GM10266 (cell line): ENCODE measurements around the gene PDXK.

Experiments used
- DNase-seq: peaks from one replicate; pipeline ENCODE4 v3.0.0; 2012; ENCODE audit errors: extremely low spot score
- TF ChIP-seq, protein P1 (sequence below): IDR thresholded peaks from 2 replicates; pipeline ENCODE4 v1.5.1; 2012; ENCODE audit warnings: mild to moderate bottlenecking, low read depth; ENCODE audit not compliant: control insufficient read depth, insufficient read depth; ENCODE audit errors: missing control alignments

PDXK gene

DNA sequence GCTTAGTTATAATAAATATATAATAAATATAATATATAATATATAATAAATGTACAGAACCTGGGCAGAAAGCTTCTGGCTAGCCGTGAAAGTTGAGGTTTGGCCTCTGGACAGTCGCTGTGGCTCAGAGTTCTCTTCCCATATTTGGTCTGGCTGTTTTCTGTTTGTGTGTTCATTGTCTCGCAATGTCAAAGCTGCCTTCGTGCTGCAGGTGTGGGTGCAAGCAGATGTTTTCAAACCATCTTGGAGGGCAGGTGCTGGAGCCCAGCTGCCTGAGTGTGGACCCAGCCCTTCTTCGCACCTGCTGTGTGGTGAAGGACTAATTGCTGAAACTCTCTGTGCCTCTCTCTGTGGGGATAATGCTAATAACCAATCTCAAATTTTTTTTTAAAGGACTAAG is 60.7 kb downstream of the PDXK start:
- TF ChIP-seq, protein P1, sequence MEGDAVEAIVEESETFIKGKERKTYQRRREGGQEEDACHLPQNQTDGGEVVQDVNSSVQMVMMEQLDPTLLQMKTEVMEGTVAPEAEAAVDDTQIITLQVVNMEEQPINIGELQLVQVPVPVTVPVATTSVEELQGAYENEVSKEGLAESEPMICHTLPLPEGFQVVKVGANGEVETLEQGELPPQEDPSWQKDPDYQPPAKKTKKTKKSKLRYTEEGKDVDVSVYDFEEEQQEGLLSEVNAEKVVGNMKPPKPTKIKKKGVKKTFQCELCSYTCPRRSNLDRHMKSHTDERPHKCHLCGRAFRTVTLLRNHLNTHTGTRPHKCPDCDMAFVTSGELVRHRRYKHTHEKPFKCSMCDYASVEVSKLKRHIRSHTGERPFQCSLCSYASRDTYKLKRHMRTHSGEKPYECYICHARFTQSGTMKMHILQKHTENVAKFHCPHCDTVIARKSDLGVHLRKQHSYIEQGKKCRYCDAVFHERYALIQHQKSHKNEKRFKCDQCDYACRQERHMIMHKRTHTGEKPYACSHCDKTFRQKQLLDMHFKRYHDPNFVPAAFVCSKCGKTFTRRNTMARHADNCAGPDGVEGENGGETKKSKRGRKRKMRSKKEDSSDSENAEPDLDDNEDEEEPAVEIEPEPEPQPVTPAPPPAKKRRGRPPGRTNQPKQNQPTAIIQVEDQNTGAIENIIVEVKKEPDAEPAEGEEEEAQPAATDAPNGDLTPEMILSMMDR = no peak
- DNase-seq = no peak

DNA sequence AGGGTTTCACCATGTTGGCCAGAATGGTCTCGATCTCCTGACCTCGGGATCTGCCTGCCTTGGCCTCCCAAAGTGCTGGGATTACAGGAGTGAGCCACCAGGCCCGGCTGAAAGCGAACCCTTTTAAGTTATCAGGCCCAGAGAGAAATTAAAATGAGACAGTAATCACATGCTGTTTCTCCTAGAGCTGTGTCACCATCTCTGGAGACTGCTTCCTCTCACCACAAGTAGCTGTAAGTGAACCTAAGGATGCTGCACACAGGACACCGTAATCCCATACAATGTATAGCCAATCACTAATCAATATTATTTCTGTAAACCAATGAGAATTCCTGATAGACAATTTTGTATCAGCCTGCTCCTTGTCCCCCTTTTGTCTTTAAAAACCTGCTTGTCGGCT is 62.9 kb downstream of the PDXK start:
- DNase-seq = no peak
- TF ChIP-seq, protein P1 = no peak

DNA sequence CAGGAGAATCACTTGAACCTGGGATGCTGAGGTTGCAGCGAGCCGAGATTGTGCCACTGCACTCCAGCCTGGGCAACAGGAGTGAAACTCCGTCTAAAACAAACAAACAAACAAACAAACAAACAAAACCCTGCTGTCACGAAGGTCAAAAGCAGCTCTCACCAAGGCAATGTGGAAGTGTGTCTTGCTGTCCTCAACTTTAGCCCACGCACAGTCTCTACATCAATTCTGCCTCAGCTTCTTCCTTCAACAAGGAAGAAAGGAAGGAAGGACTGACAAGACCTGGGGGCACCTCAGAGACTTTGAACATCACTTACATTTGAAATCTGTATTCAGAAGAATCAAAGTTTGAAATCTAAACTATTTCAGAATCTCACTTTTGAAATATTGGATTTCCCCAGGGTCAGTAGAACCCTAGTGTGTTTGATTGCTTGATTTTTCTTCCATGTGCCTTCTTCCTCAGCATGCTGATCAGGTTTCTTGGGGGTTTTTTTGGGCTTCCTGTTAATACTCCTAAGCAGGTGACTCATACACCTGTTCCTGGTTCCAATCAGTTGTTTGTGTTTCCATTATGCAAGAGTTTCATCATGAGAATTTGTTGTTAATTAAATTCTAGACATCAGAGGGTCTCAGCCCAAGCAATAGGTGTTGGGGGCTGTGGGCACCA is 63.6 kb downstream of the PDXK start:
- no peak for DNase-seq
- TF ChIP-seq, protein P1 = no peak

DNA sequence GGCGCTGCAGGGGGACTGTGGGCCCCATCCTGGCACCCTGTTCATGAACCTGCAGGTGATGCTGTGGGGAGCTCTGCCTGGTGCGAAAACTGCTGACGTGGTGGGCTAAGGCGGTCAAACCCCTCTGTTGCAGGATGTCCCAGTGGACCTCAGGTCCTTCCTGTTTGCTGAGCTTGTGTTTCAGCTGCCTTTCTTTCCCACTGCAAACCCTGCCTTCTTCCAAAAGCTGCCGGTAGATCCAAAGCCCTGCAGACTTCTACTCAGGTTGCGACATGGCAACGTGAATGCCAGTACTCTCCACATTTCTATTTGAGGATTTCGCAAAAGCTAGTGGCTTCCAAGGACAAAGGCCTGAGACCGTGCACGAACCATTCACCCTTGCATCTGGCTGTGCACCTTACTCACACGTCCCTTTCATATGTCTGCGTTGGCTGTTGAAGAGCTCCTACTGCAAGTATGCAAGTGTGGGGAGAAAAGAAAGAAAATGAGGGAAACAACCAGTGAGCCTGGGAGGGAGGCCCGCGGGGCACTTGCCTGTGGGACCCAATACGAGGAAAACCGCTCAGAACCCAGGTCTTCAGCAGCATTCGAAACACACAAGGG is 64.3 kb downstream of the PDXK start:
- TF ChIP-seq, protein P1 = no peak
- no peak for DNase-seq

DNA sequence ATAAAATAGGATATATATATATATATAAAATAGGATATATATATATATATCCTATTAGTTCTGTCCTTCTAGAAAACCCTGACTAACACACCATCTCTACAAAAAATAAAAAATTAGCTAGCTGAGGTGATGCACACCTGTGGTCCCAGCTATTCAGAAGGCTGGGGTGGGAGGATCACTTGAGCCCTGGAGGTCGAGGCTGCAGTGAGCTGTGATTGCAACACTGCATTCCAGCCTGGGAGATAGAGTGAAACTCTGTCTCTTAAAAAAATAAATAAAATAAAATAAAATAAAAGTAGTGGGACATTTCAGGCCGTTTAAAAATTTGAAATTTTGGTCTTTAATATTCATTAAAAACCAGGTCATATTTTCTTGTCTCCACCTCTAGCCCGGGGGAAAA is 66.2 kb downstream of the PDXK start:
- TF ChIP-seq, protein P1 = no peak
- no peak for DNase-seq

DNA sequence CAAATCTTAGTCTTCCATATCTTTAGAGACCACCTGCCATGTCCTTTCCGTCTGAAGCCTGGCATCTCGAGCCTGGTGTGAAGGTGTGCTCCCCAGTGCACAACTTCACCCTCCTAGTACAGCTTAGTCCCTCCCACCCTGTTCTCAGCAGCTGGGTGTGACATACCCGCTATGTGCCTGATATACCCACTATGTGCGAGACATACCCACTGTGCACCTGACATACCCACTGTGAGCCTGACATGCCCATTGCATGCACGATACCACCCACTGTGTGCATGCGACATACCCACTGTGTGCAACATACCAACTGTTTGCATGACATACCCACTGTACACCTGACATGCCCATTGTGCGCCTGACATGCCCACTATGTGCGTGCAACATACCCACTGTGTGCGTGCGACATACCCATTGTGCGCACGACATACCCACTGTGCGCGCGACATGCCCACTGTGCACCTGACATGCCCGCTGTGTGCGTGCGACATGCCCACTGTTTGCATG is 67.4 kb downstream of the PDXK start:
- DNase-seq = no peak
- TF ChIP-seq, protein P1 = no peak

DNA sequence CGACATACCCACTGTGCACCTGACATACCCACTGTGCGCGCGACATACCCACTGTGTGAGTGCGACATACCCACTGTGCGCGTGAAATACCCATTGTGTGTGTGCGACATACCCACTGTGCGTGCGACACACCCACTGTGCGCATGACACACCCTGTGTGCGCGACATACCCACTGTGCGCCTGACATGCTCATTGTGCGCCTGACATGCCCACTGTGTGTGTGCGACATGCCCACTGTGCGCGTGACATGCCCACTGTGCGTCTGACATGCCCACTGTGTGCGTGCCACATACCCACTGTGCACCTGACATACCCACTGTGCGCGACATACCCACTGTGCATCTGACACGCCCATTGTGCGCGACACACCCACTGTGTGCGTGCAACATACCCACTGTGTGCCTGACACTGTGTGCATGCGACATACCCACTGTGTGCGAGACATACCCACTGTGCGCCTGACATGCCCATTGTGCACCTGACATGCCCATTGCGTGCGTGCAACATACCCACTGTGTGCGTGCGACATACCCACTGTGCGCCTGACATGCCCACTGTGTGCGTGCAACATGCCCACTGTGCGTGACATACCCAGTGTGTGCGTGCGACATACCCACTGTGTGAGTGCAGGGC is 68.0 kb downstream of the PDXK start:
- DNase-seq = no peak
- TF ChIP-seq, protein P1 = no peak
